ENCODE data around the gene MRGPRD.
"Not testable (repeated sequence)": the region's sequence is repeated elsewhere in the genome, so short reads cannot be mapped to it uniquely, and the experiment has no call there.

Gene MRGPRD

DNA sequence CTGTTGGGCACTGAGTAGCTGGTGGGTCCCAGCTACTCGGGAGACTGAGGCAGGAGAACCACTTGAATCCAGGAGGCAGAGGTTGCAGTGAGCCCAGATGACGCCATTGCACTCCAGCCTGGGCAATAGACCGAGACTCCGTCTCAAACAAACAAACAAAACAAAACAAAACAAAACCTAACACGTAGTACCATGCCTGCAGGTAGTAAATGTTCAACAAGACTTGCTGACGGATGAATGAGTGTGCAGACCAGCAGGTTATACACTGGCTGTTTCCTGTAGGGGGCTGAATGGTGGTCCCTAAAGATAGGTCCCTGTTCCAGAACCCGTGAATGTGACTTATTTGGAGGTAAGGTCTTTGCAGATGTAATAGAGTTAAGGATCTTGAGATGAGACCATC lies 12.8 kb upstream of the MRGPRD start:
- no peak for DNase-seq (ENCODE audit: low read depth)

DNA sequence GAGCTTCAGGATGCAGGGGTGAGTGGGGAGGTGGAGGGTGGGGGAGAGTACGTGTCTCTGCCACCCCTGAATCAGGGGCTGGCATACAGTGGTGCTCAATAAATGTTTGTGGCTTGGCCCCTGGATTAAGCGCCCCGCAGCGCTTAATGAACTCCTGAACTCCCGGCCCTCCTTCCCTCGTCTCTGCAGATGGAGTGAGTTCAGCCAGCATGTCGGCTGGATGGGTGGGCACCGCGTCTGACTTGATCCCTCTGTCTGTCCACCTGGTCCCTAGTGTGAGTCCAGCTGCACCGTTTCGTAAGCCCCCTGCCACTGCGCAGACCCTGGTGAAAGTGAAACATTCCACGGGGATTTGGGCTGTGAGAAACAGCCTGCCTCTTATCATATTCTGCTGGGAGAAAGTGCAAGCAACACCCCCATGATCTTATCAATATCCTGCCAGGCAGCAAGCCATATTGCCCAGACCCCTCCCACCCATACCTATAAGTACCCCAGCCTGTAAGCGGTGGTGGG lies 12.0 kb upstream of the MRGPRD start:
- DNase-seq (ENCODE audit: low read depth): no peak

DNA sequence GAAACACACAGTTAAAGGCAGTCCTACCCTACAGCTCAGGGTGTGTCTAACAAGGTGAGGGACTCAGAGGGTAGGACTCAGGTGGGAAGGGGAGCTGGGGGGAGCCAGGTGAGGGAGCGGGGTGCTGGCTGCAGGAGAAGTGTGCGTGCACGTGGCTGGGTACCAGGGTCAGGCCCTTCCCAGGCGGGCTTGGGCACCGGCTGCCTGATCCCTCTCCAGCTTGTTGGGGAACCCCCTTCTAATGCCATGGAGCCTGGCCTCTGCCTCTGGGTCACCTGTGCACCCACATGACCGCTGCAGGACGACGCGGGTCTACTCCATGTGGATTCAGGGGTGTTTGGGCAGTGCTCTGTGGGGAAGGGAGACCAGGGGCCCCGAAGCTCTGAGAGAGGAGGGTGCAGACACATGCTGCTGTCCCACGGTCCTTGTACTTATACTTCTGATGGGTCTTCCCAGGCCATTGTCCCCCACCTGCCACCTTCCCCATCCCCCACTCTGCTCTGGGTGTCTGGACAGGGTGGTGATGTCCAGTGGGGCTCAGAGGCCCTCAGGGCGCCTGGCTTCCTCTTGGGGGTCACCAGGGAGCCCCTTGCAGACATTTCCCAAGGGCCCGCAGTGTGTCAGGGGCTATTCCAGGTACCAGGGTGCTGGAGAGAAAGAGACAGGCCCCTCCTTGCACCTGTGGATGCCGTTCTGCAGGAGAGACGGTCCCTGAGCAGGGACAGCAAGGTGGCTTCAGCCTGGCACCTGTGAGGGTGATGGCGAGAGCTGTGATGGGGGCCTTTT lies 10.4 kb upstream of the MRGPRD start:
- DNase-seq (ENCODE audit: low read depth): no peak

DNA sequence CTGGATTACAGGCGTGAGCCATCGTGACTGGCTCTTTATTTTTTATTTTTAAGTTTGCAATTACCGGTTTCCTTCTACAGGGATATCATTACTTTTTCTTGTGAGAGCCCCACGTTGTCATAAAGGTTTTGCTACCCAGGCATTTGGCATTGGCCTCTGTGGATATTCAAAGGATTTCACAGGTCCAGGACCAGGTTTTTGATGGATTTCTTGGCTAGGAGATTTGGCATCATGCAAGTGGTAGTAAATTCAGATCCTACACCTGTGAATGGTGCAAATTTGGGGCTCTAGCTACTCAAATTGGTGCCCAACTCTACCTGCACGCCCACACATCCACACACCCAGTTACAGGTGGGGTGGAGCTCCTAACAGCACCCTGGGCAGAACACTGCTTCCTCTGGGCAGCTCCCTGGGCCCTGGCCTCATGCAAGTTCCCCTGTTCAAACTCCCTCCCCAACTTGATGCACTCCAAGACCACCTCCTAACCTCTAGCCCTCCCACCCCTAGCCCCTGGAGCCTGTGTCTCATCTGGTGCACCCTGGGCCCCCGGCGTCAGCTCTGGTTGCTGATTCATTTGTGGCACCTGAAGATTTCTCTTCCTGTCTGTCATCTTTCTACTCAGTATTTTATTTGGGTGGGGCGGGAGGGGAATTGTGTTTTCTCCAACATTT lies 9.3 kb upstream of the MRGPRD start:
- no peak for DNase-seq (ENCODE audit: low read depth)

DNA sequence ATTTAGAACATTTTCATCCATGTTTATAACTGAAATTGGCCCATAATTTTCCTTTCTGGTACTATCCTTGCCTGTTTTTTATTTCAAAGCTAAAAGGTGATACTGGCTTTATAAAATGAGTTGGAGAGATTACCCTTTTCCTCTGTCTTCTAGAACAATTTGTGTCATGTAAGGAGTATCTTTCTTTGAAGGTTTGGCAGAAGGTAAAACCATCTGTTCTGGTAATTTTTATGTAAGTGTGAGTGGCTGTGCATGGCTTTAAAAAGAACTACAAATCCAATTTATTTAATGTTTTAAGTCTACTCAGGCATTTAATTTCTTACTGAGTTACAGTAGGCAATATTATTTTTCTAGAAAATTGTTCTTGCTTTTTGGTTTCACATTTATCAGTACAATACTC lies 7.7 kb upstream of the MRGPRD start:
- no peak for DNase-seq (ENCODE audit: low read depth)

DNA sequence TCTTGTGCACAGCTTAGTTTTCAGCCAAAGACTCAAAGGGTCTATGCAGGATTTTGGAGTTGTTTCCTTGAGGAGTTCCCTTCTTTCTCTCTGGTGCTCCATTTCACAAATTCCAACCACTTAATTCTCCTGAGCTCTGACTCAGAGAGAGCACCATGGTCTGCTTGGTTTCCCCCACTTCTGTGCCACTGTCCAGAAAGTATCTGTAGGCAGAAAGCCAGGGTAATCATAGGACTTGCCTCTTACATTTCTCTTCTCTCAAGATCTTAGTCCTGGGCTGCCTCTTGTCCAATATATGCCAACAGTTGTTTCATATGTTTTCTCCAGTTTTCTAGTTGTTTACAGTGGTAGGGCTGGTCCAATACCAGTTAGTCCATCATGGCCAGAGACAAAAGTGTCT lies 6.4 kb upstream of the MRGPRD start:
- no peak for DNase-seq (ENCODE audit: low read depth)

DNA sequence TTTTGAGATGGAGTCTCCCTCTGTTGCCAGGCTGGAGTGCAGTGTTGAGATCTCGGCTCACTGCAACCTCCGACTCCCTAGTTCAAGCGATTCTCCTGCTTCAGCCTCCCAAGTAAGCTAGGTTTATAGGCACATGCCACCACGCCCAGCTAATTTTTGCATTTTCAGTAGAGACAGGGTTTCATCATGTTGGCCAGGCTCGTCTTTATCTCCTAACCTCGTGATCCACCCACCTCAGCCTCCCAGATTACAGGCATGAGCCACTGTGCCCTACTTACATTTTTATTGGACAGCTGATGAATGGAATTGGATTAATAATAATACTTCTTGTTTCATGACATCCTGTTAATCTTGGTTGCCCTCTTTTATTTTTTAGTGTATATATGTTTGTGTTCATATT lies 3.0 kb upstream of the MRGPRD start:
- no peak for DNase-seq (ENCODE audit: low read depth)

DNA sequence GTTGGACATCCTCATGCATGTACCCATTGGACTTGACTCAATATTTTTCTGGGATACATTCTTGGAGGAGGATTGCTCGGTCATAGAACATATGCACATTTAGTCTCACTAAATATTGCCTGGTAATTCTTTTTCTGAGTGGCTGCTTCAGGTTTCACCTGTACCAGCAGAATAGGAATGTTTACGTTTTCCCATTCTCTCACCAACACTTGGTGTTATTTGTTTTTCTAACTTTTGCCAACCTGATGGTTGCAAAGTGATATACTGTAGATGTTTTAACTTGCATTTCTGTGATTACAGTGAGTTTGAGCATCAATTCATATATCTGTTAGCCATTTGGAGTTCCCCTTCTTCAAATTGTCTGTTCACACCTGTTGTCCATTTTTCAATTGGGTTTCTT lies 1.3 kb upstream of the MRGPRD start:
- no peak for DNase-seq (ENCODE audit: low read depth)

DNA sequence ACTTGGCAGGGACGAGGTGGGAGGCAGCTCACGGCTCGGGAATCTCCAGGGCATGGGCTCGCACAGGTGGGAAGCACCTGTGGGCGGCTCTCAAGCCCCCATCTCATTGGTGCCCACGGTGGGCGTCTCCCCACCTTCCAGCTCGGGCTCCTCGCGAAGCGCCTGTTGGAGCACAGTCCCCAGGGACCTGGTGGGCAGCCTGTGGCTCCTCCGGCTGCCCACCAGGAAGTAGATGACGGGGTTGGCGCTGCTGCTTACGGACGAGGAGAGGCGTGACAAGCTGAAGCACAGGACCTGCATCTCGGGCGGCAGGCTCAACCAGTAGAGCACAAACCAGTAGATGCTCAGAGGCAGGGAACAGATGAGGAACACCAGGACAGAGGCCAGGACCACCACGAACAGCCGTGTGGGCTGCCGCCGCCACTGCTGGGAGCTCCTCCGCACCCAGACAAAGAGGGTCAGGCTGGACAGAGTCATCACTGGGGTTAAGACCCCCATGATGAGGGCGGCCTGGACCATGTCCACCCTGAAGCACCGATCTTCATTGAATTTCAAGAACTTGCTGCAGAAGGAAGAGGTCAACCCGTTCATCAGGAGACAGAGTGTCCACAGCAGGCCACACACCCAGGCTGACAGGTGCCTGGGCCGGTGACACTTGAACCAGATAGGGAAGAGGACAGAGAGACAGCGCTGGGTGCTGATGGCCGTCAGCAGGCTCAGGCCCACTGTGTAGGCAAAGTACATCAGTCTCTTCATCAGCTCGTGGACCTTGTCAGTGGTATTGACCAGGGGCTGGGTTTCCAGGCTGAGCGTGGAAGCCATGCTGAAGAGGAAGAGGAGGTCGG lies 633 bp downstream of the MRGPRD start:
- no peak for DNase-seq (ENCODE audit: low read depth)

DNA sequence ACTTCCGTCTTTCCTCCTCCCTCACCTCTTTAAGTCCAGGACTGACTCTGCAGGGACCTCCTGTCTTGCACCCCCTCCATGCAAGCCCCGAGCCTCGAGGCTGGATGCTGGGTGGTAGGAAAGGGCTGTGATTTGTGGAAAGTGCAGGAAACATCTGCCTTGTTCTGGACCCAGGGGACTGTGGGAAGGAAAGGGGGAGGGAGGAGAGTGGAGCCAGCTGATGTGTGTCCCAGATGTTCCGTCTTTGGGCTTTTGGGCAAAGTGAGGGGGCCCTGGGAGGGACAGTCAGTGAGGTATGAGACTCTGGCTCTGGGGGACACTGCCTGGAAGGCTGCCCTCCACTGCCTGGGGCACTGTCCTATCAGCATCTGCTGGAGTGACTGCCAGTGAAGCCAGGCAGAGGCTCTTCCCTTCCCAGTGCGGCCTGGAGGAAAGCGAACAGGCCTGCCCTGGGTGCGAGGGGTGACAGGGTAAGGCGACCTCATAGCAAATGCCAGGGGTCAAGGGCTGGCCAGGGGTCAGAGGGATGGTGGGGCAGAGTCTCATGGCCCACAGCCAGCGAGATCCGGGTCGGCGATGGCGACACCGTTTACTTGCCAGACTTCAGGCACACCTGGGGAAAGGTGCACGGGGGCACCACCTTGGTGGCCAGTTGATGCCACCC lies 1.7 kb downstream of the MRGPRD start:
- no peak for DNase-seq (ENCODE audit: low read depth)

DNA sequence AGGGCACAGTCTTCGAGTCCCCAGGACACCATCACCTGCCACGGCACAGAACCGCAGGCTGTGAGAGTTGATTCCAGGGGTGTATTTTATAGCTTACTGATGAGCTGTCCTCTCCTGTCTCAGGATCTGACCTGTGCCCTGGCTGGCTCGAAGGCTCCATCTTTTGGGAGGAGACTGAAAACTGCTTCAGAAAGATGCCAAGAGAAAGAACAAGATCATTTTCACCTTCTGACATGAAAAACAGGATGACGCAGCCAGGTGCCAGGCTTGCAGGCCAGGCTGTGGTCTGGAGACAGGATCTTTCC lies 2.2 kb downstream of the MRGPRD start:
- no peak for DNase-seq (ENCODE audit: low read depth)

DNA sequence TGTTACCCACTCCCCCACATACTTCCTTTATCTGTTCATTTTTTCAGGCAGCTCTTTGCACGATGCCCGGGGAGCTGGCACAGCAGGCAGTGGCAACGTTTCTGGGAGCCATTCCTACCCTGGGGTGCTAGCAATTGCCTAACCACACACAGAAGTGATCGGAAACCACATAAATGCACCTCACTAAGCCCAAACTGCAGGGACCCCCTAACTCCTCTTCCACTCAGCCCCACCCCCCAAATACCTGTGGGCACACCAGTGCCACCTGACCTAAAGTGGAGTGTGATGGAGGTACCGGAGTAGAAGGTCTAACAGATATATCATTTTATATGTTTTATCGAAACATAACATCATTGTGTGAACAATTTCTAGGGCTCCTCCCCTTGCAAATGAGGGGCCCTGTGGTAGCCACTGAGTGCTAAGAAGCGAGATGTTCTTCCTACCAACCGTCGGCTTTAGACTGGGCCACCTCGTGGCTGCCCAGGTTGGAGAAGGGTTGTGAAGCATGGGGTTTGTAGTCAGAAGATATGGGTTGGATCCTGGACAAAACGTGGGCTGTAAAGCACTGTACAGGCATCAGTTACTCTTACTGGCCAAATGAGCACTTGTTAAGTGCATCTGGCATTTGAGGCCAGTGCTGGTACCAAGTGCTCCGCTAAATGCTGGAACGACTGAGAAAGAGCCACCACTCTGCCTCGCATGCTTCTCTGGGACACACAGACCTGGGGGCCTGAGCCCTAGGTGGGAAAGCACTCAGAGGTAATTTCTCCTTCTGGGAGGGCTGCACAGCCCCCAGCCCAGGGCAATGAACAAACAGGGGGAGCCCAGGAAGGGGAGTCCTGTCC lies 2.8 kb downstream of the MRGPRD start:
- no peak for DNase-seq (ENCODE audit: low read depth)

DNA sequence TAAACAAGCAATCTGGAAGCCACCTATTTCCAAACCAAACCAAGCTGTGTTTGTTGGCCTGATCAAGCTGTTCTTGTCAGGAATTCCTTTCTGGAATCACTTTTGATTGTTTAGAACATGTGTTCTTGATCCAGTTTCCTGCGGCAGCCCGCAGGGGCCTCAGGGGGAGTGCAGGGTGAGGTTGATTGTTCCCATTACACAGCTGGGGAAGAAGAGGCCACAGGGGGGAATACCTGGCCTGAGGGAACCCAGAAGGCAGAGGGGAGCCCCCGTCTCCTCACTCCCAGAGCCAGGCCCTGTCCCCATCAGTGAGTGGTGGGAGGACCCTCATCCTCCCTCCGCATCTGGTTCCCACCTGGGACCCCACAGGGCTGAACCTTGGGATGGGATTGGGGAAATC lies 4.2 kb downstream of the MRGPRD start:
- DNase-seq (ENCODE audit: low read depth): no peak

DNA sequence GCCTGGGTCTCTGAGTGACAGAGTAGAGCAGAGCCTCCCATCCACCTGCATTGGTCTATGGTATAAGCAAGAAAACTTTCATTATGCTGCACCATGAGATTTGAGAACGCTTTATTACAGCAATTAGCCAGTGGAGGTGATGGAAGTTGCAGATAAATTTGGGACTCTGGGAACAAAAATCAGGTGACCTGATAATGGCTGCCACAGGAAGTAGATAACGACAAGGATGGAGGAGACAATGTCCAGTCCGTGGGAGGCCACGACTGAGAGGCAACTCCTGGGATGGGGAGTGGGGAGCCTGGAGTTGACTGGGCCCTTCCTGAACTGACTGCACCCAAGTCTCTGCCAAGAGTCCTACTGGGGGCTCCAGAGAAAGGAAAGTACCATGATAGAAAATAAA lies 4.7 kb downstream of the MRGPRD start:
- DNase-seq (ENCODE audit: low read depth): no peak

DNA sequence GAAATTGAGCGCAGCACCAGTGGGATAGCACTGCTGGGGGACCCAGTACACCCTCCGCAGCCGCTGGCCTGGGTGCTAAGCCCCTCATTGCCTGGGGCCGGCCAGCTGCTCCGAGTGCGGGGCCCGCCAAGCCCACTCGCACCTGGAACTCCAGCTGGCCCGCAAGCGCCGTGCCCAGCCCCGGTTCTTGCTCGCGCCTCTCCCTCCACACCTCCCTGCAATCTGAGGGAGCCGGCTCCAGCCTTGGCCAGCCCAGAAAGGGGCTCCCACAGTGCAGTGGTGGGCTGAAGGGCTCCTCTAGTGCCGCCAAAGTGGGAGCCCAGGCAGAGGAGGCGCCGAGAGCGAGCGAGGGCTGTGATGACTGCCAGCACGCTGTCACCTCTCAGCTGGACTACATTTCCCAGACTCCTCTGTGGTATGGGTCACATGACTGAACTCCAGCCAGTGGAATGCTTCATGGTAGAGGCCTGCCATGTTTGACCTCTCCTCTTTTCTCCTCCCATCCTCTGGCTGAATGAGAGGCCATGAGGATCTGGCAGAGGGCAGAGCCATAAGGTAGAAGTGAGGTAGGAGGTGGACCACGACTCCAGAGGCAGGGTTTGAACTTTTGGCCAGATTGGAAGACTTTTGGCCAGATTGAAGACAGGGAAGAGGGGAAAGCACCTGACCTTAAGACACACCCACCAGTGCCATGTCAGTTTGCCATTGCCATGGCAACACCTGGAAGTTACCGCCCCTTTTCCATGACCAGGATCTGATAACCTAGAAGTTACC lies 6.2 kb downstream of the MRGPRD start:
- DNase-seq (ENCODE audit: low read depth): no peak

DNA sequence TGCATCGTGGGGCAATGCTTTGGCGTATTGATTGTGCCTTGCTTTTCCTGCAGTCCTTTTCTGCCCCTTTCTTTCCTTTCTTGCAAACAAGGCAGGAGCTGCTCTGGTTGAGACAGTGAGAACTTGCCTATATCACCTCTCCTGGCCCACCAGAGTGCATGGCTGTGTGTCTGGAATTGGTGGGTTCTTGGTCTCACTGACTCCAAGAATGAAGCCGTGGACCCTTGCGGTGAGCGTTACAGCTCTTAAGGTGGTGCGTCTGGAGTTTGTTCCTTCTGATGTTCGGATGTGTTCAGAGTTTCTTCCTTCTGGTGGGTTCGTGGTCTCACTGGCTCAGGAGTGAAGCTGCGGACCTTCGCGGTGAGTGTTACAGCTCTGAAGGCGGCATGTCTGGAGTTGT lies 7.1 kb downstream of the MRGPRD start:
- DNase-seq (ENCODE audit: low read depth): not testable (repeated sequence)

DNA sequence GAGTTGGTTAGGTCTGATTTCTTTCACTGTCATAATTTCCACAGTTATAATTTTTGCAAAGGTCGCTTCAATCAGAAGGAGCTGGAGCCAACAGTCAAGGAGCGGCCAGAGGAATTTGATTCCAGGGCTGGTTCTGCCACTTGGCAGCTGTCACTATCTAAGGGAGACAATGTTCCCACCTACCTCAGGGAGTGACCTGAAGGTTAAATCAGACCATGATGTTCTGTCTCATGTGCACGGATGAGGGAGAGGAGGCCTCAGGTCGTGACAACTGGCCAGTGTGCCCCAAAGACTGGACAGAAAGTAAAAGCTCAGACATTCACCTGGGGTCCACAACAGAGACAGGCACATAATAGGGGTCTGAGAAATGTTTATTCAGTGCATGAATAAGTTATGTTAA lies 7.6 kb downstream of the MRGPRD start:
- DNase-seq (ENCODE audit: low read depth): no peak

DNA sequence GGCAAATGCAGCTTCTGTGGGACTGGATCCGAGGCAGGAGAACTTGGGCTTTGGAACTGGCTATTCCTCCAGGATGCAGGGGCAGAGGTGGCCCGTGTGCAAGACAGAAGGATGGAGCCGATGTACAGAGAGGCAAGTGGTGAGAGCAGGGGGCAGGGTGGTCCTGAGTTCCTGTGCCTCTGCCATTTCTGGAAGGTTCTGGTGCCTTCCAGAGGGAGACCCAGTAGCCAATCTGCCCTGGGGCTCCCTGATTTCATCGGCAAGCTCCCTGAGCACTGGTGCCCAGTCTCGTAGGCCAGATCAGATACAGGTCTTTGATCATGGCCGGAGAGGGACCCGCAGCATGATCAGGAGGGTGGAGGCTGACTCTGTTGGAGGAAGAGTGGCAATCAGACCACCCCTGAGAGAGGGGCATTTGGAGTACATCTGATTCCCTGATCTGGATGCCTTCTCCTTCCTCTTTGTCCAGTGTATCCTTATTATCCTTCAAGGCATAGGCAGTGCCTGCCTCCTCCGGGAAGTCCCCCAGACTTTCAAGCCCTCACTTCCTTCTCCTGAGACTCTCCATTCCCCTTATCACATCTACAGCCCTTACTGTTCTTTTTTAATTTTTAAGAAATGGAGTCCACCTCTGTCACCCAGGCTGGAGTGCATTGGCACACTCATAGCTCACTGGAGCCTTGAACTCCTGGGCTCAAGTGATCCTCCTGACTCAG lies 9.7 kb downstream of the MRGPRD start:
- no peak for DNase-seq (ENCODE audit: low read depth)

DNA sequence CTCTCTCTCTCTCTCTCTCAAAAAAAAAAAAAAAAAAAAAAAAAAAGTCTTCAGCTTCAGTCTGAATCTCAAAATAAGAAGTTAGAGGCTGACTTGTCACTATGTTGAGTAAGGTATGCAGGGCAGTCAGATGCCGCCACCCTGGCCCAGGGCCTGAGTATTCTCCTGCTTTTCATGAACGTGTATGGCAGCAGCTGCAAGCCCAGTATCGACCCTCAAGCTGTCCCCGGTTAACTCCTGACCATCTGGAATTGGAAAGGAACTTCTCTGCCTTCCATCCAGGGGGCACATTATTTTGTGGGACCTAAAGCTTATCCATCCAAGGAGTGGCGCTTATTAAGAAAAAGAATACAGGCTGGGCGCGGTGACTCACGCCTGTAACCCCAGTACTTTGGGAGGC lies 11.4 kb downstream of the MRGPRD start:
- no peak for DNase-seq (ENCODE audit: low read depth)
